Common myeloid progenitor, CD34-positive (primary cell): ENCODE data around the gene CXCL10.
"Not testable (repeated sequence)": the region's sequence is repeated elsewhere in the genome, so short reads cannot be mapped to it uniquely, and the experiment has no call there.

ENCODE experiments used
- CTCF ChIA-PET: fragments of 350-600 bp; sonication (Branson Sonifier 250); formaldehyde crosslinking; loops from one replicate; lab custom pipeline; 2021; ENCODE audit warnings: antibody characterized with exemption; lab: Charles Lee
- POLR2A ChIA-PET: fragments of 350-600 bp; sonication (Branson Sonifier 250); formaldehyde crosslinking; loops from one replicate; lab custom pipeline; 2021; ENCODE audit warnings: antibody characterized with exemption; lab: Charles Lee
- DNase-seq, 3 donors: peaks; one replicate each; pipeline versions ENCODE4 v3.0.0 to v3.0.0-alpha.2; 2013
- H3K27ac ChIP-seq, 2 experiments: 1 replicate in 1 of 2; 2 replicates in 1 of 2; pipeline ENCODE4 v1.7.0; 2013; ENCODE audit warnings: inconsistent platforms in 2 of 2, low read length in 2 of 2, mild to moderate bottlenecking in 2 of 2, low read depth in 1 of 2, moderate library complexity in 1 of 2; ENCODE audit not compliant: severe bottlenecking in 2 of 2, insufficient read depth in 1 of 2, poor library complexity in 1 of 2
- H3K27me3 ChIP-seq, 5 experiments: replicated peaks in 2 of 5; 1 replicate in 3 of 5; 2 replicates in 2 of 5; pipeline versions ENCODE4 v1.6.1 to v1.7.0; 2013; ENCODE audit warnings: low read length in 4 of 5, mild to moderate bottlenecking in 2 of 5, moderate library complexity in 2 of 5, inconsistent platforms in 1 of 5; ENCODE audit not compliant: insufficient read depth in 5 of 5, control insufficient read depth in 4 of 5
- H3K36me3 ChIP-seq, 4 experiments: 1 replicate in 2 of 4; 2 replicates in 2 of 4; pipeline versions ENCODE4 v1.6.1 to v1.7.0; 2013; ENCODE audit warnings: low read length in 3 of 4, control low read depth in 1 of 4, mild to moderate bottlenecking in 1 of 4; ENCODE audit not compliant: control insufficient read depth in 4 of 4, insufficient read depth in 4 of 4
- H3K4me1 ChIP-seq, 4 experiments: 1 replicate in 3 of 4; 2 replicates in 1 of 4; pipeline versions ENCODE4 v1.6.1 to v1.7.1; 2013; ENCODE audit warnings: low read length in 3 of 4, mild to moderate bottlenecking in 3 of 4, control low read depth in 1 of 4, inconsistent platforms in 1 of 4, moderate library complexity in 1 of 4; ENCODE audit not compliant: control insufficient read depth in 4 of 4, insufficient read depth in 4 of 4; ENCODE audit errors: control extremely low read depth in 1 of 4
- H3K4me3 ChIP-seq, 7 experiments: 1 replicate in 4 of 7; 2 replicates in 3 of 7; pipeline versions ENCODE4 v1.5.1 to v1.7.0; 2013; ENCODE audit warnings: mild to moderate bottlenecking in 7 of 7, low read length in 6 of 7, moderate library complexity in 6 of 7, inconsistent platforms in 2 of 7, low read depth in 2 of 7, control low read depth in 1 of 7; ENCODE audit not compliant: insufficient read depth in 4 of 7, control insufficient read depth in 1 of 7; ENCODE audit errors: extremely low read depth in 1 of 7
- H3K9me3 ChIP-seq, 5 experiments: 1 replicate in 4 of 5; 2 replicates in 1 of 5; pipeline versions ENCODE4 v1.6.1 to v1.7.1; 2013; ENCODE audit warnings: low read length in 4 of 5, mild to moderate bottlenecking in 2 of 5, inconsistent platforms in 1 of 5, low read depth in 1 of 5, moderate library complexity in 1 of 5; ENCODE audit not compliant: control insufficient read depth in 4 of 5, insufficient read depth in 2 of 5; ENCODE audit errors: control extremely low read depth in 1 of 5
- whole genome bisulfite sequencing: methylation state at CpG from one replicate; pipeline ENCODE4 v1.1.5; 2013; ENCODE audit not compliant: insufficient coverage; 5-methylcytosine and 5-hydroxymethylcytosine counted together

The CXCL10 gene

DNA sequence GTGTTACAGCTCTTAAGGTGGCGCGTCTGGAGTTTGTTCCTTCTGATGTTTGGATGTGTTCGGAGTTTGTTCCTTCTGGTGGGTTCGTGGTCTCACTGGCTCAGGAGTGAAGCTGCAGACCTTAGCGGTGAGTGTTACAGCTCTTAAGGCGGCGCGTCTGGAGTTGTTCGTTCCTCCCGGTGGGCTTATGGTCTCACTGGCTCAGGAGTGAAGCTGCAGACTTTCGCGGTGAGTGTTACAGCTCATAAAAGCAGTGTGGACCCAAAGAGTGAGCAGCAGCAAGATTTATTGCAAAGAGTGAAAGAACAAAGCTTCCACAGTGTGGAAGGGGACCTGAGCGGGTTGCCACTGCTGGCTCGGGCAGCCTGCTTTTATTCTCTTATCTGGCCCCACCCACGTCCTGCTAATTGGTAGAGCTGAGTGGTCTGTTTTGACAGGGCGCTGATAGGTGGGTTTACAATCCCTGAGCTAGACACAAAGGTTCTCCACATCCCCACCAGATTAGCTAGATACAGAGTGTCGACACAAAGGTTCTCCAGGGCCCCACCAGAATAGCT lies 26.6 kb upstream of the CXCL10 start:
- H3K9me3 ChIP-seq, CTCF ChIA-PET, POLR2A ChIA-PET, H3K27ac ChIP-seq, DNase-seq, H3K4me1 ChIP-seq, H3K4me3 ChIP-seq, H3K36me3 ChIP-seq, H3K27me3 ChIP-seq: not testable (repeated sequence)
- WGBS: 97% methylated on average over 7 of the region's 17 CpGs

DNA sequence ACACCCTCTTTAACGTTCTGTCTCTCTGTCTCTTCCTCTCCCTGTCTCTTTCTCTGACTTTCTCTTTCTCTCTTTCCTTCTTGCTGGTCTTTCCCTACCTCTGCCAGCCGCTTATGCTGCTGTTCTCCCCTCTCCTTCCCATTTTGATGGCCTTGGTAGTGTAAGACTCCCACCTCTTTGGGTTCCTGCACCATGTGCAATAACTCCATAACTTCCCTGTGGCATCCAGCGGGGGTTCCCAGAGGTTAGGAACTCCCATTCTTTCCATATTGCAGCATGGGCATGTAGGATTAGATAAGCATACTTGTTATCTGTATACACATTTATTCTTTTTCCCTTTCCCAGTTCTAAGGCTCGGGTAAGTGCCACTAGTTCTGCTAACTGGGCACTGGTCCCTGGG lies 21.4 kb upstream of the CXCL10 start:
- H3K36me3 ChIP-seq, CTCF ChIA-PET, DNase-seq, H3K4me3 ChIP-seq, H3K4me1 ChIP-seq, H3K27me3 ChIP-seq, H3K9me3 ChIP-seq, POLR2A ChIA-PET, H3K27ac ChIP-seq: not testable (repeated sequence)
- 96% methylated on average over 2 of the region's 4 CpGs for WGBS

DNA sequence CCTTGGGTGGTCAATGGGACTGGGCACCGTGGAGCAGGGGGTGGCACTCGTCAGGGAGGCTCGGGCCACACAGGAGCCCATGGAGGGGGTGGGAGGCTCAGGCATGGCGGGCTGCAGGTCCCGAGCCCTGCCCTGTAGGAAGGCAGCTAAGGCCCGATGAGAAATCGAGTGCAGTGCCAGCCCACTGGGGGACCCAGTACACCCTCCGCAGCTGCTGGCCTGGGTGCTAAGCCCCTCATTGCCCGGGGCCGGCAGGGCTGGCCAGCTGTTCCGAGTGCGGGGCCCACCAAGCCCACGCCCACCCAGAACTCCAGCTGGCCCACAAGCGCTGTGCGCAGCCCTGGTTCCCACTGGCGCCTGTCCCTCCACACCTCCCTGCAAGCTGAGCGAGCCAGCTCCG lies 20.0 kb upstream of the CXCL10 start:
- H3K4me1 ChIP-seq, H3K27me3 ChIP-seq, H3K4me3 ChIP-seq, H3K36me3 ChIP-seq, POLR2A ChIA-PET, CTCF ChIA-PET, H3K27ac ChIP-seq, DNase-seq, H3K9me3 ChIP-seq: not testable (repeated sequence)
- WGBS: 98% methylated on average over 7 of the region's 18 CpGs

DNA sequence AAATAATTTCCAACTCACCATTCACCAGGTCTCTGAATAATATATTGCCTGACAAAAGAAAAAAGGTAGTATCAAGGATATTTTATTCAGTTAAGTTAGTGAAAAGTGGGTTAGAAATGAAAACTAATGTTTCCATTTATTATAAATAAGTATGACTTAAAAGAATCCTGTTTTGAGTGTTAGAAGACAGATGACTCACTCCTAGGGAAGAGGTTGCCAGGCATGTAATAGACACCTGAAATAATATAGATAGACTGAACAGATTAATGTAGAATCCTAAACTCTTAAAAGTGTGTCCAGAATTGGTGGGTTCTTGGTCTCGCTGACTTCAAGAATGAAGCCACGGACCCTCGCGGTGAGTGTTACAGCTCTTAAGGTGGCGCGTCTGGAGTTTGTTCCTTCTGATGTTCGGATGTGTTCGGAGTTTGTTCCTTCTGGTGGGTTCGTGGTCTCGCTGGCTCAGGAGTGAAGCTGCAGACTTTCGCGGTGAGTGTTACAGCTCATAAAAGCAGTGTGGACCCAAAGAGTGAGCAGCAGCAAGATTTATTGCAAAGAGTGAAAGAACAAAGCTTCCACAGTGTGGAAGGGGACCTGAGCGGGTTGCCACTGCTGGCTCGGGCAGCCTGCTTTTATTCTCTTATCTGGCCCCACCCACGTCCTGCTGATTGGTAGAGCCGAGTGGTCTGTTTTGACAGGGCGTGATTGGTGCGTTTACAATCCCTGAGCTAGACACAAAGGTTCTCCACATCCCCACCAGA lies 19.1 kb upstream of the CXCL10 start:
- H3K4me1 ChIP-seq, DNase-seq, CTCF ChIA-PET, H3K27ac ChIP-seq, H3K36me3 ChIP-seq, H3K27me3 ChIP-seq, H3K4me3 ChIP-seq, H3K9me3 ChIP-seq, POLR2A ChIA-PET: not testable (repeated sequence)
- WGBS: no CpG with 5 or more reads among the region's 18 CpGs

DNA sequence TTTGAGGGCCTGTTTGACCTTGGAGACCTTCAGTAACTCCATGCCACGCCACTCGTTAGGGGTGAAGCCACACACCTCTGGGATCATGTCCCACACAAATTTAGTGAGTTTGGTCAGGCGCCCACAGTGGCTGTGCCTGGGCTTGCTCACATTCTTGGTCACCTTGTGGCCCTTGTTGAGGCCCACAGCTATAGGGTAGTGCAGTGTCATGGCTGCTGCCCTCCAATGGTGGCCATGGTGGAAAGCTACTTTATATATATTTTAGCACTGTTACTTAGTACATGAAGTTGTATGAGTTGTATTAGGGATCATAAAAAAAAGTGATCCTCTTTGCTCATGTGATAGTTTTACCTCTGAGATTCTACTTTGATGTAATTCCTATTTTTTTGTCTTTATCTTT lies 13.6 kb upstream of the CXCL10 start:
- Histone ChIP-seq H3K4me1 (no peaks in the 10 kb centered on the region), H3K9me3 (no peaks in the 10 kb centered on the region), H3K27me3 (no peaks in the 10 kb centered on the region), H3K36me3 (no peaks in the 10 kb centered on the region), H3K27ac (no peak overlapping the region), H3K4me3 (no peak overlapping the region)
- ChIA-PET CTCF (interaction anchor here (0.8 to 1.3 kb wide), 5 partner anchors 13 to 40 kb away, joined by 3 to 5 read pairs (median 4); no protein-coding TSS in a partner anchor), POLR2A (interaction anchor here (0.6 kb wide), 1 partner anchor 167 kb away, joined by 3 read pairs; no protein-coding TSS in a partner anchor)
- DNase-seq: no peak
- WGBS: 96% methylated on average over 3 of the region's 3 CpGs

DNA sequence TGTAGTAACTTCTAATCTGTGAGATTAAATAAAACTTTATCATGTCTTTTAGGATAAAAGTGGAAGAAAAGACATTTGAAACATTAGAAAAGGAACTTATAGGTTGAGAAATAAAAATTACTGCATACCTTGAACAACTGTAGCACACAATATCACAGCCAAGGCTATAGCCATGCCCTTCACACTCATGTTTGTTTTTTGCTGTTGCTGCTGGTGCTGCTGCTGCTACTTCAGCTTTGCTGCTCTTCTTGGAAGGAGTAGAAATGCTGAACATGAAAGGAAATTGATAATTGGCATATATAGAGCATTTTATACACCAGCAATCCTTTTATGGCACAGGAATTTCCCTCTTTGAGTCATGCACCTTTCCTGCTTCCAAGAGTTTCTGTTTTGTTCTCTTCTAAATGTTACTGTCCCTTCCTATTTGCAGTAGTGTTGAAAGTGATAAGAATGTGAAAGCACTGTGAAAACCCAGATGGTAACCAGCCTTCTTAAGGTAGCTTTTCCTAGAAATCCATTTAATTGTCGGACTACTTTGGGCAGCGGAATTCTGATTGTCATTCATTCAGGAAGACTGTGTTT lies 12.6 kb upstream of the CXCL10 start, which contains the start of gene CXCL11:
CXCL11 (minus strand) TSS at position 272 of the 582 bp plus-strand sequence; CDS start at position 189, 83 bp downstream.
- H3K27me3 ChIP-seq: no peaks in the 10 kb centered on the region
- H3K27ac ChIP-seq: no peak within 1 kb of the TSS
- ChIA-PET POLR2A (no interaction called here), CTCF (interaction anchor here (1.1 to 1.3 kb wide), 3 partner anchors 16 to 39 kb away, joined by 3 to 5 read pairs (median 4); no protein-coding TSS in a partner anchor)
- DNase-seq: no peak
- H3K4me1 ChIP-seq: no peaks in the 10 kb centered on the region
- WGBS: 17% methylated on average over 2 of the region's 2 CpGs
- no peak within 1 kb of the TSS for H3K4me3 ChIP-seq
- no peaks in the 10 kb centered on the region for H3K9me3 ChIP-seq
- H3K36me3 ChIP-seq: no peaks in the 10 kb centered on the region

DNA sequence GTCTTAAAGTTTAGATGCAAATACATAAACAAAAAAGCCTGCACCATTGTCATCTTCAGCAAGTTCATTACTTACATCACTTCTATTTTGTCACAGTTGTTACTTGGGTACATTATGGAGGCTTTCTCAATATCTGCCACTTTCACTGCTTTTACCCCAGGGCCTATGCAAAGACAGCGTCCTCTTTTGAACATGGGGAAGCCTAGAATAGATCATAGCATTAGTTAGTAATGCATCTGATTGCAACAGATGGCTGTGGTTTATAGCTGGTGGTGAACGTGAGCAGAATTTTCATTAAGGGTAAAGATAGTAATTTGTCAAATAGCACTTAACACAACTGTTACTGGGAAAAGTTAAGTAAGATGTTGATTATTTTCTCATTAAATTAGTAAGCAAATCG lies 11.8 kb upstream of the CXCL10 start:
- WGBS: no CpG with 5 or more reads among the region's 3 CpGs
- Histone ChIP-seq H3K36me3 (no peaks in the 10 kb centered on the region), H3K4me3 (no peak overlapping the region), H3K27me3 (no peaks in the 10 kb centered on the region), H3K4me1 (no peaks in the 10 kb centered on the region), H3K9me3 (no peaks in the 10 kb centered on the region), H3K27ac (no peak overlapping the region)
- ChIA-PET CTCF (interaction anchor here (1.3 kb wide), 1 partner anchor 15 kb away, joined by 3 read pairs; no protein-coding TSS in a partner anchor), POLR2A (no interaction called here)
- DNase-seq: peak in 1 of 3 donors; percentile 24
